Activated B cell treated with CpG ODN at 0.5 μM for 24 hours (primary cell): Measurements from ENCODE around the gene TLE2. TPM values are rescaled to one million over a fixed set of nuclear protein-coding genes. Genes with fewer than 3 reads are reported as not detected.
"Not testable (repeated sequence)": the region's sequence is repeated elsewhere in the genome, so short reads cannot be mapped to it uniquely, and the experiment has no call there.

Experiments used
- ATAC-seq: fragments of 200-7000 bp; cut with Tn5 transposase; one replicate; pipeline ENCODE4 v1.10.0; 2021; ENCODE audit warnings: low read depth, mild to moderate bottlenecking, moderate library complexity
- CTCF ChIA-PET: fragments of 350-600 bp; sonication (Branson Sonifier 250); formaldehyde crosslinking; loops from one replicate; lab custom pipeline; 2021; ENCODE audit warnings: antibody characterized with exemption; lab: Charles Lee
- POLR2A ChIA-PET: fragments of 350-600 bp; sonication (Branson Sonifier 250); formaldehyde crosslinking; loops from one replicate; lab custom pipeline; 2021; ENCODE audit warnings: antibody characterized with exemption; lab: Charles Lee
- DNase-seq: peaks from one replicate; pipeline ENCODE4 v3.0.0; 2022
- H3K27ac Mint-ChIP-seq: one replicate; pipeline ENCODE4 v1.8.0; 2020; ENCODE audit warnings: mixed read lengths
- H3K27me3 Mint-ChIP-seq: one replicate; pipeline ENCODE4 v1.8.0; 2021; ENCODE audit warnings: mixed read lengths
- H3K36me3 Mint-ChIP-seq: one replicate; pipeline ENCODE4 v1.8.0; 2021; ENCODE audit warnings: low read depth, mixed read lengths
- H3K4me1 Mint-ChIP-seq: one replicate; pipeline ENCODE4 v1.8.0; 2021; ENCODE audit warnings: mixed read lengths
- H3K4me3 Mint-ChIP-seq: one replicate; pipeline ENCODE4 v1.8.0; 2020; ENCODE audit warnings: mild to moderate bottlenecking, mixed read lengths
- H3K9me3 Mint-ChIP-seq: one replicate; pipeline ENCODE4 v1.8.0; 2020; ENCODE audit warnings: mixed read lengths
- CTCF ChIP-seq: fragments of 200-600 bp; IDR thresholded peaks from one replicate; pipeline ENCODE4 v1.8.0; 2022; ENCODE audit warnings: antibody characterized with exemption, mild to moderate bottlenecking
- intact Hi-C: fragments of 100-400 bp; cut with micrococcal nuclease; formaldehyde crosslinking; loops from one replicate; pipeline ENCODE4 v1.15.1; 2024
- total RNA-seq: library from RNA; stranded (reverse); gene quantifications from 2 replicates; pipeline ENCODE4 v1.2.3, GENCODE V29; 2022

The TLE2 gene
- total RNA-seq, 1 donor from 2014 or later, result 0.58 TPM

- Mint-ChIP-seq H3K36me3 (no peaks in the 10 kb centered on the region), H3K4me1 (no peaks in the 10 kb centered on the region), H3K4me3 (no peak overlapping the region), H3K9me3 (no peaks in the 10 kb centered on the region), H3K27me3 (no peaks in the 10 kb centered on the region), H3K27ac (no peak overlapping the region)
- CTCF ChIA-PET, result no interaction called here
- intact Hi-C loops, result no loop called here
- no peak for DNase-seq
- ATAC-seq, result no peak
- POLR2A ChIA-PET, result no interaction called here
- no peak for TF ChIP-seq CTCF
Observed at GRCh38 chr19:3015126-3016057, 13.7 kb downstream of the TLE2 start.

- H3K27me3 Mint-ChIP-seq, result peaks cover 2% of the 10 kb centered on the region
- ATAC-seq (no peak), DNase-seq (no peak)
- H3K9me3 Mint-ChIP-seq, result no peaks in the 10 kb centered on the region
- no peak overlapping the region for H3K27ac Mint-ChIP-seq
- ChIA-PET CTCF (no interaction called here), POLR2A (no interaction called here)
- intact Hi-C loops, result no loop called here
- H3K4me1 Mint-ChIP-seq, result no peaks in the 10 kb centered on the region
- no peaks in the 10 kb centered on the region for H3K36me3 Mint-ChIP-seq
- no peak overlapping the region for H3K4me3 Mint-ChIP-seq
- no peak for TF ChIP-seq CTCF
Observed at GRCh38 chr19:3014135-3014534, 14.9 kb downstream of the TLE2 start.

GRCh38 chr19:3013263-3013725, 15.8 kb downstream of the TLE2 start:
- intact Hi-C loops, result no loop called here
- no peaks in the 10 kb centered on the region for H3K9me3 Mint-ChIP-seq
- no peak overlapping the region for H3K4me3 Mint-ChIP-seq
- H3K36me3 Mint-ChIP-seq, result no peaks in the 10 kb centered on the region
- DNase-seq (no peak), ATAC-seq (no peak)
- peaks cover 4% of the 10 kb centered on the region for H3K27me3 Mint-ChIP-seq
- no peak for TF ChIP-seq CTCF
- ChIA-PET POLR2A (no interaction called here), CTCF (no interaction called here)
- H3K4me1 Mint-ChIP-seq, result no peaks in the 10 kb centered on the region
- H3K27ac Mint-ChIP-seq, result no peak overlapping the region

GRCh38 chr19:3012621-3013262, 16.3 kb downstream of the TLE2 start:
- ChIA-PET CTCF (interaction anchor here (0.7 kb wide), 1 partner anchor 730 kb away, joined by 3 read pairs; no protein-coding TSS in a partner anchor), POLR2A (no interaction called here)
- Mint-ChIP-seq H3K36me3 (no peaks in the 10 kb centered on the region), H3K27me3 (peaks cover 4% of the 10 kb centered on the region), H3K4me1 (no peaks in the 10 kb centered on the region), H3K9me3 (no peaks in the 10 kb centered on the region), H3K4me3 (no peak overlapping the region), H3K27ac (no peak overlapping the region)
- no peak for TF ChIP-seq CTCF
- no peak for DNase-seq
- ATAC-seq, result no peak
- intact Hi-C loops, result no loop called here

- H3K27ac Mint-ChIP-seq, H3K36me3 Mint-ChIP-seq, H3K4me3 Mint-ChIP-seq, H3K4me1 Mint-ChIP-seq, ATAC-seq, DNase-seq, H3K27me3 Mint-ChIP-seq, POLR2A ChIA-PET, H3K9me3 Mint-ChIP-seq, intact Hi-C loops: not testable (repeated sequence)
- CTCF ChIA-PET, result interaction anchor here (0.7 kb wide), 1 partner anchor 729 kb away, joined by 3 read pairs; no protein-coding TSS in a partner anchor
Observed at GRCh38 chr19:3012059-3012458, 17.0 kb downstream of the TLE2 start.
